NT2/D1 (cell line): ENCODE data around the gene CACNB1.

Experiments
- YY1 ChIP-seq: IDR thresholded peaks from 2 replicates; pipeline ENCODE4 v1.6.1; 2011; ENCODE audit not compliant: insufficient read length, insufficient read depth
- ZNF274 ChIP-seq: IDR thresholded peaks from 2 replicates; pipeline ENCODE4 v1.6.1; 2011; ENCODE audit warnings: mild to moderate bottlenecking, low read depth, low read length

GRCh38 chr17:39145143-39145542 is 52.3 kb downstream of the CACNB1 start:
- TF ChIP-seq YY1, result no peak
- TF ChIP-seq ZNF274, result no peak
